GM23338 (cell line): Measurements from ENCODE around the gene KIF1A. TPM values are rescaled to one million over a fixed set of nuclear protein-coding genes. Genes with fewer than 3 reads are reported as not detected.

Source experiments
- ATAC-seq: fragments of 200-7000 bp; cut with Tn5 transposase; 3 replicates; pipeline ENCODE4 v1.9.1; 2020
- DNase-seq: peaks from one replicate; pipeline ENCODE4 v3.0.0-alpha.2; 2015; ENCODE audit warnings: low spot score
- H2AFZ ChIP-seq: fragments of 200-600 bp; sonication (generic); 2 replicates; pipeline ENCODE4 v1.8.0; 2016; ENCODE audit warnings: antibody characterized with exemption, mild to moderate bottlenecking, moderate library complexity
- H3F3A ChIP-seq: fragments of 200-600 bp; sonication (generic); replicated peaks from 2 replicates; pipeline ENCODE4 v1.8.0; 2017; ENCODE audit warnings: antibody characterized with exemption, mixed run types, low read depth
- H3K27ac ChIP-seq: fragments of 200-600 bp; sonication (generic); 2 replicates; pipeline ENCODE4 v1.6.1; 2016; ENCODE audit warnings: low read depth
- H3K27me3 ChIP-seq: fragments of 200-600 bp; sonication (generic); 2 replicates; pipeline ENCODE4 v1.8.0; 2016; ENCODE audit warnings: mild to moderate bottlenecking, mixed run types, moderate library complexity; ENCODE audit not compliant: insufficient read depth
- H3K36me3 ChIP-seq: fragments of 200-600 bp; sonication (generic); 2 replicates; pipeline ENCODE4 v1.8.0; 2016; ENCODE audit warnings: mild to moderate bottlenecking; ENCODE audit not compliant: insufficient read depth
- H3K4me1 ChIP-seq: fragments of 200-600 bp; sonication (generic); 2 replicates; pipeline ENCODE4 v1.8.0; 2016; ENCODE audit warnings: mild to moderate bottlenecking, moderate library complexity; ENCODE audit not compliant: insufficient read depth
- H3K4me2 ChIP-seq: fragments of 200-600 bp; sonication (generic); 2 replicates; pipeline ENCODE4 v1.7.1; 2017; ENCODE audit warnings: mixed run types
- H3K4me3 ChIP-seq: fragments of 200-600 bp; sonication (generic); 2 replicates; pipeline ENCODE4 v1.6.1; 2016; ENCODE audit warnings: mixed run types
- H3K79me2 ChIP-seq: fragments of 200-600 bp; sonication (generic); replicated peaks from 2 replicates; pipeline ENCODE4 v1.8.0; 2017; ENCODE audit warnings: mild to moderate bottlenecking; ENCODE audit not compliant: insufficient read depth
- H3K9me2 ChIP-seq: fragments of 200-600 bp; sonication (generic); 2 replicates; pipeline ENCODE4 v1.8.0; 2017; ENCODE audit not compliant: insufficient read depth
- H4K20me1 ChIP-seq: fragments of 200-600 bp; sonication (generic); replicated peaks from 2 replicates; pipeline ENCODE4 v1.8.0; 2017; ENCODE audit warnings: mild to moderate bottlenecking; ENCODE audit not compliant: insufficient read depth
- H3K27ac Mint-ChIP-seq: 2 replicates; pipeline ENCODE4 v1.8.0; 2020; ENCODE audit warnings: inconsistent platforms, mild to moderate bottlenecking, moderate library complexity, mixed read lengths
- H3K27me3 Mint-ChIP-seq: 3 replicates; pipeline ENCODE4 v1.8.0; 2022; ENCODE audit warnings: low read depth, mild to moderate bottlenecking, moderate library complexity, mixed read lengths, inconsistent platforms; ENCODE audit not compliant: insufficient read depth, poor library complexity
- H3K36me3 Mint-ChIP-seq: 3 replicates; pipeline ENCODE4 v1.8.0; 2021; ENCODE audit warnings: low read depth, mild to moderate bottlenecking, inconsistent platforms, moderate library complexity, mixed read lengths
- H3K4me1 Mint-ChIP-seq: 3 replicates; pipeline ENCODE4 v1.8.0; 2020; ENCODE audit warnings: mild to moderate bottlenecking, inconsistent platforms, mixed read lengths
- H3K4me3 Mint-ChIP-seq: 3 replicates; pipeline ENCODE4 v1.8.0; 2021; ENCODE audit warnings: moderate library complexity, mild to moderate bottlenecking, inconsistent platforms, mixed read lengths
- H3K9me3 Mint-ChIP-seq: 3 replicates; pipeline ENCODE4 v1.8.0; 2020; ENCODE audit warnings: moderate library complexity, mild to moderate bottlenecking, inconsistent platforms, mixed read lengths
- CTCF ChIP-seq, 2 experiments: fragments of 200-600 bp in 1 of 2; sonication (generic) in 1 of 2; conservative IDR thresholded peaks; 2 replicates each; pipeline versions ENCODE4 v1.5.1 to v1.6.1; 2016 to 2017; ENCODE audit warnings: antibody characterized with exemption in 2 of 2, low read depth in 2 of 2, mild to moderate bottlenecking in 2 of 2, moderate library complexity in 1 of 2
- EZH2 ChIP-seq: fragments of 200-600 bp; sonication (generic); IDR thresholded peaks from one replicate; pipeline ENCODE4 v1.8.0; 2017; ENCODE audit warnings: antibody characterized with exemption, mild to moderate bottlenecking, low read depth; ENCODE audit not compliant: unreplicated experiment
- NANOG ChIP-seq: IDR thresholded peaks from 2 replicates; pipeline ENCODE4 v1.6.1; 2016; ENCODE audit warnings: antibody characterized with exemption, borderline replicate concordance
- POLR2AphosphoS5 ChIP-seq: IDR thresholded peaks from 2 replicates; pipeline ENCODE4 v1.6.1; 2016; ENCODE audit warnings: antibody characterized with exemption, low read depth
- REST ChIP-seq: IDR thresholded peaks from one replicate; pipeline ENCODE4 v1.6.1; 2018; ENCODE audit warnings: antibody characterized with exemption; ENCODE audit not compliant: unreplicated experiment
- STAT1 ChIP-seq: IDR thresholded peaks from one replicate; pipeline ENCODE4 v1.6.1; 2016; ENCODE audit warnings: antibody characterized with exemption; ENCODE audit not compliant: unreplicated experiment
- ZNF114 ChIP-seq: fragments of 250-450 bp; sonication (Bioruptor Pico); IDR thresholded peaks from 2 replicates; pipeline ENCODE4 v1.5.0; 2020; ENCODE audit warnings: mild to moderate bottlenecking, moderate library complexity
- ZNF331 ChIP-seq: fragments of 250-450 bp; sonication (Bioruptor Pico); IDR thresholded peaks from 2 replicates; pipeline ENCODE4 v1.5.0; 2020; ENCODE audit warnings: low read depth, mild to moderate bottlenecking, moderate library complexity
- polyA plus RNA-seq: library from polyadenylated mRNA; unstranded; fragments of >200 nt; fragmentation: Nextera tagmentation; extraction: Ambion mirVana; gene quantifications from 2 replicates; pipeline ENCODE4 v1.2.1, GENCODE V29; 2016
- total RNA-seq: library from RNA; depleted of rRNA; stranded (reverse); fragments of >200 nt; shearing (Covaris generic); gene quantifications from 2 replicates; pipeline ENCODE4 v1.2.3, GENCODE V29; 2014

Gene KIF1A
- total and polyA plus RNA-seq, 2 experiments from 2014 or later: 169 to 214 TPM

DNA sequence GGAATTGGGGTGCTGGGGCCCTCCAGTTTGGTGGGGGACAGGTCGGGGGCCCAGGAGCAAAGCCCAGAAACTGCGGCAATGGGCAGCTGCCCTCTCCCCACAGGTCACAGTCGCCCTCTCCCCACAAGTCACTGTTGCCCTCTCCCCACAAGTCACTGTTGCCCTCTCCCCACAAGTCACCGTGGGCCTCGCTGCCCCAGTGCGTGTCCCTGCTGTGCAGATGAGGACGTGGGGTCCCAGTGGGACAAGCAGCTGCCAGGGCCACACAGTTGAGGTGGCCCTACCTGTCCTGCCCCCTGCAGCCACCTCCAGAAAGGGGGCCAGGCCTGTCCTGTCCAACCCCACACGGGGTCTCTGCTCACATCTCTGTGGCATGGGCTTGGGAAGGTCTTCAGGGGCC is 35.7 kb upstream of the KIF1A start (continued):
- TF ChIP-seq REST (no peak), ZNF331 (CRISPR knock-in tag) (no peak), NANOG (no peak), STAT1 (no peak), EZH2 (no peak)

DNA sequence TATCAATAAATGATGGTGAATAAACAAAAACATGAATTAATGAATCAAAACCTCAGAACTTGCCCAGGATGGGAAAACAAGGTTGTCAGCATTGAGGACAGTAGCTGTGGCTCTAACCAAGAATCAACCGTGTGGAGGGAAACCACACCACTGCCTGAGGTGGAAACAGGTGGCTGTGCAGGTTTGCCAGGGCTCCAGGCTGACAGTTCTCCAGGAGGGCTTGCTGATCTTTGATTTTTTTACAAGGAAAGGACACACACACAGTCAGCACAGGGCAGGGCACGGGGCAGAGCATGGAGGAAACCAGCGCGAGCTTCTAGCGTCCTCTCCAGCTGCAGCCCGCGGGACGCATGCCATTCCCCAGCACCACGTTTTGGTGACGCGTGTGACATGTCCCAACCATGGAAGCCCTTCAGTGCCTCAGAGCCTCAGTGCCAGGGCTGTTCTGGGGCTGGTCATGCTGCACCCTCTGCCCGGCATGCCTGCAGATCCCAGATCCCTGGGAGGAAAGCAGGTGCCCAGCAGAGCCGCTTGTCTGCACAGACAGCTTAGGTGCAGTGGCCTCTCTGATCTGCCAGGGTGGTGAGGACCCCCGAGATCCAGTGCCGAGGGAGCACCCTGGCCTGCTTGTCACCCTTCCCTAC is 32.8 kb upstream of the KIF1A start:
- Mint-ChIP-seq H3K4me1 (peaks cover 2% of the 10 kb centered on the region; the same call in 1 of the 3 replicates), H3K27ac (no peak overlapping the region)
- ATAC-seq: no peak

More for the DNA sequence above, 32.8 kb upstream of the KIF1A start:
- H4K20me1 ChIP-seq: no peaks in the 10 kb centered on the region
- H2AFZ ChIP-seq: no peak overlapping the region
- H3F3A ChIP-seq: no peaks in the 10 kb centered on the region
- no peak overlapping the region for H3K4me2 ChIP-seq
- Mint-ChIP-seq H3K27me3 (peaks cover 8% of the 10 kb centered on the region), H3K4me3 (no peak overlapping the region), H3K36me3 (no peaks in the 10 kb centered on the region; the same call in 2 of the 3 replicates), H3K9me3 (peaks cover 7% of the 10 kb centered on the region)
- no peak overlapping the region for H3K27ac ChIP-seq
- H3K4me1 ChIP-seq: no peaks in the 10 kb centered on the region
- no peaks in the 10 kb centered on the region for H3K79me2 ChIP-seq
- no peaks in the 10 kb centered on the region for H3K27me3 ChIP-seq
- H3K4me3 ChIP-seq: no peak overlapping the region
- H3K9me2 ChIP-seq: no peaks in the 10 kb centered on the region
- no peaks in the 10 kb centered on the region for H3K36me3 ChIP-seq
- no peak for DNase-seq
- TF ChIP-seq CTCF (conservative IDR thresholded peaks at IDR 0.05; ENCODE audit: low read depth in 2 of 2): no peak
- TF ChIP-seq ZNF114 (CRISPR knock-in tag): no peak
- TF ChIP-seq POLR2AphosphoS5: no peak
- no peak for TF ChIP-seq REST
- TF ChIP-seq STAT1: no peak
- TF ChIP-seq NANOG: no peak
